Uterus (tissue), 4 donors: ENCODE results near the gene OLIG1. TPM values are rescaled to one million over a fixed set of nuclear protein-coding genes. Genes with fewer than 3 reads are reported as not detected.

Source experiments
- DNase-seq, 2 donors: peaks; one replicate each; pipeline ENCODE4 v3.0.0-alpha.2; 2019 to 2020
- H3K27ac ChIP-seq, 2 donors: fragments of 200-600 bp; sonication (generic); 1 replicate in 1 of 2; 2 replicates in 1 of 2; pipeline ENCODE4 v1.5.1; 2016 to 2018
- H3K27me3 ChIP-seq, 2 donors: fragments of 200-600 bp; sonication (generic); one replicate each; pipeline ENCODE4 v1.5.1; 2018 to 2019; ENCODE audit warnings: control low read depth in 1 of 2
- H3K36me3 ChIP-seq, 2 donors: fragments of 200-600 bp; sonication (generic); one replicate each; pipeline ENCODE4 v1.5.1; 2019; ENCODE audit warnings: control low read depth in 1 of 2
- H3K4me1 ChIP-seq, 2 donors: fragments of 200-600 bp; sonication (generic); one replicate each; pipeline ENCODE4 v1.5.1; 2018 to 2019; ENCODE audit warnings: control low read depth in 1 of 2
- H3K4me3 ChIP-seq, 2 donors: fragments of 200-600 bp; sonication (generic); 1 replicate in 1 of 2; 2 replicates in 1 of 2; pipeline ENCODE4 v1.5.1; 2018 to 2019; ENCODE audit warnings: mild to moderate bottlenecking in 1 of 2
- H3K9me3 ChIP-seq, 2 donors: fragments of 200-600 bp; sonication (generic); one replicate each; pipeline ENCODE4 v1.5.1; 2019; ENCODE audit warnings: control low read depth in 1 of 2
- CTCF ChIP-seq, 4 experiments: fragments of 200-600 bp in 2 of 4; fragments of 450-650 bp in 2 of 4; sonication (generic) in 2 of 4; IDR thresholded peaks; one replicate each; pipeline ENCODE4 v1.5.1; 2016 to 2019; ENCODE audit warnings: antibody characterized with exemption in 4 of 4, mild to moderate bottlenecking in 2 of 4, moderate library complexity in 1 of 4
- POLR2A ChIP-seq, 2 donors: fragments of 450-650 bp; IDR thresholded peaks; one replicate each; pipeline ENCODE4 v1.6.1; 2016; ENCODE audit warnings: antibody characterized with exemption in 2 of 2, mild to moderate bottlenecking in 1 of 2, moderate library complexity in 1 of 2
- intact Hi-C: fragments of 100-400 bp; cut with DNase I; formaldehyde crosslinking; loops from one replicate; pipeline ENCODE4 v1.15.1; 2023; ENCODE audit warnings: low total_unique reads
- total RNA-seq, 4 donors: library from RNA; depleted of rRNA in 3 of 4; stranded (reverse); fragments of >200 nt in 3 of 4; gene quantifications; one replicate each; pipeline versions ENCODE4 v1.1.0 to v1.2.4, GENCODE V29; 2014 to 2023
- donor health status: DM: yes; HTN: yes; CAD: no.

Gene OLIG1
- total RNA-seq, 4 donors from 2014 or later = not detected

GRCh38 chr21:33041981-33042380, 28.0 kb upstream of the OLIG1 start:
- TF ChIP-seq CTCF (IDR thresholded peaks at IDR 0.05) (no peak), POLR2A (IDR thresholded peaks at IDR 0.05) (no peak)
- H3K27me3 ChIP-seq = no peaks in the 10 kb centered on the region
- no peaks in the 10 kb centered on the region for H3K9me3 ChIP-seq
- intact Hi-C loops = no loop called here
- DNase-seq = no peak
- H3K4me3 ChIP-seq = no peak overlapping the region
- H3K36me3 ChIP-seq = no peaks in the 10 kb centered on the region
- H3K27ac ChIP-seq = no peak overlapping the region
- H3K4me1 ChIP-seq = no peaks in the 10 kb centered on the region

DNA sequence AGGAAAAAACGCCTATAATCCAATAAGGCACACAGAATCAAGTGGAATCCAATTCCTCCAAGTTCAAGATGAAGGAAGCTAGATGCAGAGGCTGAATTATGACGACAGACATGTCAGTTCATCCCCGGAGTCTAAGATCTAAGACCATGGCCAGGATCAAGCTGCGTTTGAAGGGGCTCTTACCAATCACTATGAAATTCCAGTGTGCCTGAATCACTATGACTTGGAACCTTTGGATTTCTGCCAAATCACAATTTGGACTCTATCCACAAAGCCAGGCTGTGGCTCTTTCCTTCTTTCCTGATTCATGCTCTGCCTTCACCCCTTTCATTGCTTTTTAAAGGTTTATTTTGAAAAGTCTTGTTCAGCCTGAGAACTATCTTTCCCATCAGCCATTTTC, 27.1 kb upstream of the OLIG1 start:
- no peak overlapping the region for H3K27ac ChIP-seq
- no peaks in the 10 kb centered on the region for H3K27me3 ChIP-seq
- H3K4me1 ChIP-seq = no peaks in the 10 kb centered on the region
- no peaks in the 10 kb centered on the region for H3K9me3 ChIP-seq
- TF ChIP-seq POLR2A (IDR thresholded peaks at IDR 0.05) (no peak), CTCF (IDR thresholded peaks at IDR 0.05) (no peak)
- intact Hi-C loops = no loop called here
- H3K36me3 ChIP-seq = no peaks in the 10 kb centered on the region
- no peak overlapping the region for H3K4me3 ChIP-seq
- DNase-seq = no peak

- no peak overlapping the region for H3K27ac ChIP-seq
- TF ChIP-seq CTCF (IDR thresholded peaks at IDR 0.05) (no peak), POLR2A (IDR thresholded peaks at IDR 0.05) (no peak)
- intact Hi-C loops = no loop called here
- H3K9me3 ChIP-seq = no peaks in the 10 kb centered on the region
- no peak for DNase-seq
- no peaks in the 10 kb centered on the region for H3K4me1 ChIP-seq
- no peaks in the 10 kb centered on the region for H3K36me3 ChIP-seq
- no peak overlapping the region for H3K4me3 ChIP-seq
- H3K27me3 ChIP-seq = no peaks in the 10 kb centered on the region
These were observed 23.5 kb upstream of the OLIG1 start for GRCh38 chr21:33046455-33046854.

DNA sequence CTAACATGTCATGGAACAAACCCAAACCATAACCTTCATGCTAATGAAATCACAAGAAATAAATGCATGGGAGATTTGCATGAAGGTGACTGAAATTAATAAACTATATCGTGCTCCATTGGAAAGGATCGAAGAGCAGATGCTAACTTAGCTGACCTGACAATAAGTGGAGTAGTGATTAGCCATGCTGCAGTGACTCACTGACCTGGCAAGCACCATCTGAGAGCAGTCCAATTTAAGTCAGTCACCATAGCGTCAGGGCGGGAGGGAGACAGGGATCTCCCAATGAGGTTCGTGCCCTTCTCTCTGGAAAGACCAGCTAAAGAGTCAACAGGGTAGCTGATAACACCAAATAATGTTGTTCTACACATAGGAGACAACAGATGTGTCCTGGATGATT, 22.7 kb upstream of the OLIG1 start:
- intact Hi-C loops = no loop called here
- TF ChIP-seq POLR2A (IDR thresholded peaks at IDR 0.05) = no peak
- Histone ChIP-seq H3K27me3 (no peaks in the 10 kb centered on the region), H3K27ac (no peak overlapping the region), H3K4me3 (no peak overlapping the region), H3K36me3 (no peaks in the 10 kb centered on the region), H3K9me3 (no peaks in the 10 kb centered on the region), H3K4me1 (no peaks in the 10 kb centered on the region)
- no peak for DNase-seq

- no peaks in the 10 kb centered on the region for H3K36me3 ChIP-seq
- H3K27ac ChIP-seq = no peak overlapping the region
- no peak for DNase-seq
- H3K4me1 ChIP-seq = no peaks in the 10 kb centered on the region
- TF ChIP-seq POLR2A (IDR thresholded peaks at IDR 0.05) (no peak), CTCF (IDR thresholded peaks at IDR 0.05) (no peak)
- no peaks in the 10 kb centered on the region for H3K9me3 ChIP-seq
- intact Hi-C loops = no loop called here
- H3K4me3 ChIP-seq = no peak overlapping the region
- no peaks in the 10 kb centered on the region for H3K27me3 ChIP-seq
These were observed 18.0 kb upstream of the OLIG1 start for GRCh38 chr21:33051925-33052324.

- H3K27me3 ChIP-seq = no peaks in the 10 kb centered on the region
- no peaks in the 10 kb centered on the region for H3K36me3 ChIP-seq
- intact Hi-C loops = no loop called here
- TF ChIP-seq POLR2A (IDR thresholded peaks at IDR 0.05) (no peak), CTCF (IDR thresholded peaks at IDR 0.05) (no peak)
- H3K4me1 ChIP-seq = no peaks in the 10 kb centered on the region
- no peak overlapping the region for H3K27ac ChIP-seq
- no peaks in the 10 kb centered on the region for H3K9me3 ChIP-seq
- DNase-seq = no peak
- no peak overlapping the region for H3K4me3 ChIP-seq
These were observed 16.0 kb upstream of the OLIG1 start for GRCh38 chr21:33053951-33054350.
